GM12801 (cell line): ENCODE measurements around the gene ROBO1.

Experiments
- TF ChIP-seq, protein P1 (sequence below): IDR thresholded peaks from one replicate; pipeline ENCODE4 v1.5.1; 2011; ENCODE audit warnings: control low read depth; ENCODE audit not compliant: insufficient read length; ENCODE audit errors: extremely low read depth

Gene ROBO1

DNA sequence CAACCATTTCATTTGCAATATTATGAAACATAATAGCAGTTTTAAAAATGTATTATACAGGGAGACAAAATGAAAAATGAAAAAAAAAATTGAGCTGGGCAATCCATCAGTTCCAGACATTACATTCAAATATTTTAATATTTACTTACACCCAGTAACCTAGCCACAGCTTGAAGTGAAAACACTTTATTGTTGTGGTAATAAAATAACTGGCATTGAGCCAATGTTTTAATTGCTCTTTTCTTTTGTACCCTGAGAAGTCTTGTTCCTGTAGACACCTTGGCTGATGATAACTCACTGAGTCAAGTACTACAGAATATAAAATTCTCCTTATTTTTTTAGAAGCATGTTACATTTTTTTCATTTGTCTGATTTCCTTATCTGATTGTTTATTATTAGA lies 180.6 kb downstream of the ROBO1 start:
- TF ChIP-seq, protein P1, sequence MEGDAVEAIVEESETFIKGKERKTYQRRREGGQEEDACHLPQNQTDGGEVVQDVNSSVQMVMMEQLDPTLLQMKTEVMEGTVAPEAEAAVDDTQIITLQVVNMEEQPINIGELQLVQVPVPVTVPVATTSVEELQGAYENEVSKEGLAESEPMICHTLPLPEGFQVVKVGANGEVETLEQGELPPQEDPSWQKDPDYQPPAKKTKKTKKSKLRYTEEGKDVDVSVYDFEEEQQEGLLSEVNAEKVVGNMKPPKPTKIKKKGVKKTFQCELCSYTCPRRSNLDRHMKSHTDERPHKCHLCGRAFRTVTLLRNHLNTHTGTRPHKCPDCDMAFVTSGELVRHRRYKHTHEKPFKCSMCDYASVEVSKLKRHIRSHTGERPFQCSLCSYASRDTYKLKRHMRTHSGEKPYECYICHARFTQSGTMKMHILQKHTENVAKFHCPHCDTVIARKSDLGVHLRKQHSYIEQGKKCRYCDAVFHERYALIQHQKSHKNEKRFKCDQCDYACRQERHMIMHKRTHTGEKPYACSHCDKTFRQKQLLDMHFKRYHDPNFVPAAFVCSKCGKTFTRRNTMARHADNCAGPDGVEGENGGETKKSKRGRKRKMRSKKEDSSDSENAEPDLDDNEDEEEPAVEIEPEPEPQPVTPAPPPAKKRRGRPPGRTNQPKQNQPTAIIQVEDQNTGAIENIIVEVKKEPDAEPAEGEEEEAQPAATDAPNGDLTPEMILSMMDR, result no peak

DNA sequence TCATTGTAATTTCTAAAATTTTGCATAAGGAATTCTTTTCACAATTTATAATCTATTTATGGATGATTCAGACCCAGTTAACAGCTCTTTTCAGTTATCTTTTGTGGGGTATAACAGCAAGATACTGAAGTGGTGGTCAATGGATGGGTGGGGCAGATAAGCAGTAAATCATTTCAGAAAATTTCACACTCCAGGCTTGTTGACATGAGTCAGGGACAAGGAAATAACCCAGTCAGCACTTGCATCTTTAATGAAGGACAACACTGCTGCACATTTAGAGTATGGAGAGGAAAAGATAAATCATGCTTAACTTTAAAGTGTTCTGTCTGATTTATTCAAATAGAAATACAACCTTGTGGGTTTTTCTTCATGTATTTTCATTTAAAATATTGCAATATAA lies 181.6 kb downstream of the ROBO1 start:
- TF ChIP-seq, protein P1, result no peak

DNA sequence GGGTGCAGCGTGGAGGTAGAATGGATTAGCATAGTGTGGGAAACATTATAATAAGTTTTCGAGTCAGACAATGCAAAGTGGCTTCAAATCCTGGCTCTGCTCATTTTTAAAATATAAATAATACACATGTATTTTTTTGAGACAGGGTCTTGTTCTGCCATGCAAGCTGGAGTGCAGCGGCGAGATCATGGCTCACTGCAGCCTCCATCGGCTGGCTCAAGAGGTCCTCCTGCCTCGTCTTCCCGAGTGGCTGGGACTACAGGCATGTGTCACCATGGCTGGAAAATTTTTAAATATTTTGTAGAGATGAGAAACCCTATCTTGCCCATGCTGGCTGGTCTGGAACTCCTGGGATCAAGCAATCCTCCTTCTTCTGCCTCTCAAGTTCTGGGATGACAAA lies 194.9 kb downstream of the ROBO1 start:
- TF ChIP-seq, protein P1, result no peak

DNA sequence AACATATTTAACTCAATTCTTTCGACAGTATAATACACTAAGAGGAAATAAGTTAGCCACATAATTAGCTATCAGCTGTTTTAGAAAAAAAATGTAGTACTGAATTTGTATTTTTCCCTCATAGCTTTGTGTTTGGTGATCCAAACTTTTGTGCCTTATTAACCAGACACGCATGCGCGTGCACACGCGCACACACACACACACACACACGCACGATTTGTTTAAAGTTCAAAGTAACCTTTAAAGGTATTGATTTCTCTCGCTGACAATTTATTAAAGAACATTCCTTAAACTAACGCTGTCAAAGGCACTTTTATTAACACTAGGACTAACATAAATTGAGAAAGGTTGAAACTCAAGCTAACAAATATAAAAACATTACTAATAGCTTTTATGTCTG lies 198.9 kb downstream of the ROBO1 start:
- TF ChIP-seq, protein P1, result no peak

DNA sequence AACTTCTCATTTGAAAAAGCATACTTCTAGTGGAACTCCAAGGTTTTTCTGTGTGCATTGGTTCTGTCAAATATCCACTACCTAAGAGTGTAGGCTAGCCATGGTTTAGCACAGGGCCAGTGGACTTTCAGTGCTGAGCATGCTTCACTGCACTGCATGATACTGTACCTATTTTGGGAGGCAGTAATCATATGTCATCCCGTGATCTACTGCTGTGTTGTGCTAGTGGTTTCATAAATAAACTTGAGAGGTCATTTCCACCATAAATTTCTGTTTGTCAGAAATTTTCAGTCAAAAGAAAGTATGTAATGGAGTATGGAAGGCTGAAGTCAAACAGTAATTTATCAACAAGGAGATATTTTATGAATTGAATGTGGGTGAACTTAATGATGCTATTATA lies 203.6 kb downstream of the ROBO1 start:
- TF ChIP-seq, protein P1, result no peak

DNA sequence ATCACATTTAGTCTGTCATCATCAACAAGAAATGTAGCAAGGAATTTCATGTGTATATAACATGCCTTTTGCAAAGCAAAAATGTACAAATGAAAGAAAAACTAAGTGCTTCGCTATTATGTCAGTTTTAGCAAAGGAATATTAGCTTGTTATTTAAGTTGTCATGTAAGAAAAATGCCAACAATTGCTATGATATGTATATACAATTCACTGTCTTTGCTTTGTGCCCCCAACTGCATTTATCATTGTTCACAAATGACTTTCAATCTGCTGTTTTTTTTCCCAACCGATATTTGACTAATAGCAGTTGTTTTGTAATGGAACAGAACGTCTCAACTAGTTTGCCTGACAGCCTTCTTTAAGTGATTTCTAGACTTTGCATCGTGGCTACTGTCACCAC lies 207.1 kb downstream of the ROBO1 start:
- TF ChIP-seq, protein P1, result no peak

DNA sequence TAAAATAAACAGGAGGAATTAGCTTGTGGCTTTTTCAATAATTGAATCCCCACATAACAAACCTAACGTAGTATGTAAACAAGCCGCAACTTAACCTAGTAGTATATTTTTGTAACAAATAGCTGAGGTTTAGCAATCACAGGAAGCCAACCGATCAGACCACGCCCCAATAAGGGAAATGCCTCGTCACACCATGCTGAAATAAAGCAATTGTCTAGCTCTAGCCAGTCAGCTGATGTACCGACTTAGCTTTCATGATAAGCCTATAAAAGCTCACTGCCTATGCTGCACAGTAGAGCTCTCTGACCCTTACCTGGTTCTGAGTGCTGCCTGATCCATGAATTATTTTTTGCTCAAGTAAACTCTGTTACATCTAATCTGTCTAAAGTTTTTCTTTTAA lies 208.9 kb downstream of the ROBO1 start:
- TF ChIP-seq, protein P1, result no peak

DNA sequence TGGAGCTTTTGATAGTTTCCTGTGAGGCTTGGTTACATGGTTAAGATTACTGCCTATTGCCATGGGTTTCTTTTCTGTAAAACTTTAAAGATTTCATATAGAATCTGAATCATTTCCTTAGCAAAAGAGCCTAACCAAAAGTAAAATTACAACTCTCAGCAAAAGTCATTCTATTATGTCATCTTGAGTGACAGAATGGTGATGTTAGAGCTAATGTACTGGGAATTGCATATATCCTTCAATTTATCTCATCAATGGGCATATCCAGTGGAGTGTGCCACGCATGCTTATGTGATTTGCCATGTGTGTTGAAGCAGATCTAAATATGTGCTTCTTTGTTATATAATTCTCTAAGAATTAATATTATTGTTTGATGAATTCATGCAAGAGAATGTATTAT lies 212.1 kb downstream of the ROBO1 start:
- TF ChIP-seq, protein P1, result no peak
